ENCODE results near the gene TUBA8. TPM values are rescaled to one million over a fixed set of nuclear protein-coding genes. Genes with fewer than 3 reads are reported as not detected.
"Not testable (repeated sequence)": the region's sequence is repeated elsewhere in the genome, so short reads cannot be mapped to it uniquely, and the experiment has no call there.

The TUBA8 gene
- total RNA-seq, 1 experiment from 2014 or later, result 0.29 TPM

DNA sequence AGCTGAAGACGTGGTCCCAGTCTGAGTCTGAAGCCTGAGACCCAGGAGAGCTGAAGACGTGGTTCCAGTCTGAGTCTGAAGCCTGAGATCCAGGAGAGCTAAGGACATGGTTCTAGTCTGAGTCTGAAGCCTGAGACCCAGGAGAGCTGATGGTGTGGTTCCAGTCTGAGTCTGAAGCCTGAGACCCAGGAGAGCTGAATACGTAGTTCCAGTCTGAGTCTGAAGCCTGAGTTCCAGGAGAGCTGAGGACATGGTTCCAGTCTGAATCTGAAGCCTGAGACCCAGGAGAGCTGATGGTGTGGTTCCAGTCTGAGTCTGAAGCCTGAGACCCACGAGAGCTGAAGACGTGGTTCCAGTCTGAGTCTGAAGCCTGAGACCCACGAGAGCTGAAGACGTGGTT, 4.6 kb upstream of the TUBA8 start:
- not testable (repeated sequence) for DNase-seq (ENCODE audit: low spot score)

DNA sequence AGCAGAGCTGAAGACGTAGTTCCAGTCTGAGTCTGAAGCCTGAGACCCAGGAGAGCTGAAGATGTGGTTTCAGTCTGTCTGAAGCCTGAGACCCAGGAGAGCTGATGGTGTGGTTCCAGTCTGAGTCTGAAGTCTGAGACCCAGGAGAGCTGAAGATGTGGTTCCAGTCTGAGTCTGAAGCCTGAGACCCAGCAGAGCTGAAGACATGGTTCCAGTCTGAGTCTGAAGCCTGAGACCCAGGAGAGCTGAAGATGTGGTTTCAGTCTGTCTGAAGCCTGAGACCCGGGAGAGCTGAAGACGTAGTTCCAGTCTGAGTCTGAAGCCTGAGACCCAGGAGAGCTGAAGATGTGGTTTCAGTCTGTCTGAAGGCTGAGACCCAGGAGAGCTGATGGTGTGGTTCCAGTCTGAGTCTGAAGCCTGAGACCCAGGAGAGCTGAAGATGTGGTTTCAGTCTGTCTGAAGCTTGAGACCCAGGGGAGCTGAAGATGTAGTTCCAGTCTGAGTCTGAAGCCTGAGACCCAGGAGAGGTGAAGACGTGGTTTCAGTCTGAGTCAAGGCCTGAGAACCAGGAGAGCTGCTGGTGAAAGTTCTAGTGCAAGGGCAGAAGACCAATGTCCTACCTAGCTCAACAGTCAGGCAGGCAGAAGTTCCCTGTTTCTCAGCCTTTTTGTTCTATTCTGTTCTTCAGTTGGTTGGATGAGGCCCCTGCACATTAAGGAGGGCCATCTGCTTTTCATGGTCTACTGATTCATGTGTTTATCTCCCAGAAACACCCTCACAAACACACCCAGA, 3.9 kb upstream of the TUBA8 start:
- DNase-seq (ENCODE audit: low spot score), result not testable (repeated sequence)

DNA sequence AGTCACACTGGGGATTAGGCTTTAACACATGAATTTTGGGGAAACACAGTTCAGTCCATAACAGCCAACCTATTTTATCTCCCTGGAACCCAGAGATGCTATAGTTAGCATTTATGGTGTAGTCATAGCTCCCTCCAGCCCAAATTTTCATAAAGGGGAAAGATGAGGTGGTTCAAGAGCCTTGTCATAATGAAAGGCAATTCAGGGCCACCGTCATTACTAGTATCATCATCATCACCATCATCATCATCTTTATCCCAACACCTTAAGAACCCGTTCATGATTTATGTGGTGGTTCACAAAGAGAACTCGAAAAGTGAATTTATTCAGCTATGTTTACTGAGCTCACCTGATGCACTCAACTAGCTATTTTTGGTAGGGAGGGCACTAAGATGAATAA, 2.4 kb upstream of the TUBA8 start:
- no peak for DNase-seq (ENCODE audit: low spot score)

DNA sequence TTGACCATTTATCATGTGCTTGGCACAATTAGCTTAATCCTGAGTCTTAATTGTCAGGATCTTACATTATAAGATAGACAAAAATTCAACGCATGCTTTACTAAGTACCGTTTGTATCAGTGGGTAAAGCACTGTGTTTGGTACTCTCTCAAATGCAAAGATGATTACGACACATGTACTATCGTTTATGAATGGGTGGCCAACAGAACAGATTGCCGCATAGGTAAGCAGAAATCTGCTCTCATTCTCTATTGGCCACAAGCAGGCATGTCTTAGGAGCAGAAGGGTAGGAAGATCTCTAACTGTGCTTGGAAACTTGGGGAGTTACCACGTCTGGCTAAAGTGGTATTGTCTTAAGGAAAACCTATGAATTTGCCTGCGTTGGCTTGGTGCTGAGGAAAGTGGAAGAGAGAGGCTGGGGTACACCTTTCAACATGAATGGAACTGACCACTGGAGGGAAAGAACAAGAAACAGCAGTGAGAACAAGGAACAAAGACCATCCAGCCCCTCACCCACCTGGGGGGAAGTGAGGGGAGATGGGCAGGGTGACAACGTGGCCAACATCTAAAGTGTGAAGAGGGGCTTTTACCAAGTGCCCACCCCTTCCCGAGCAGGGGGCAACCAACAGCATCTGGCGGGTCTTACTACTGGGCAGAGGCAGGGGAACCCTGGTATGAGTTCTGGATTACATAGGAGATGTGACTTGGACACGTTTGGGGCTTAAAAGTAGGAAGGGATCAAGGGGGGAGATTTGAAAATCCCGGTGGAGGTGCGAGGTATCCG, 1.0 kb upstream of the TUBA8 start:
- DNase-seq (ENCODE audit: low spot score), result no peak

DNA sequence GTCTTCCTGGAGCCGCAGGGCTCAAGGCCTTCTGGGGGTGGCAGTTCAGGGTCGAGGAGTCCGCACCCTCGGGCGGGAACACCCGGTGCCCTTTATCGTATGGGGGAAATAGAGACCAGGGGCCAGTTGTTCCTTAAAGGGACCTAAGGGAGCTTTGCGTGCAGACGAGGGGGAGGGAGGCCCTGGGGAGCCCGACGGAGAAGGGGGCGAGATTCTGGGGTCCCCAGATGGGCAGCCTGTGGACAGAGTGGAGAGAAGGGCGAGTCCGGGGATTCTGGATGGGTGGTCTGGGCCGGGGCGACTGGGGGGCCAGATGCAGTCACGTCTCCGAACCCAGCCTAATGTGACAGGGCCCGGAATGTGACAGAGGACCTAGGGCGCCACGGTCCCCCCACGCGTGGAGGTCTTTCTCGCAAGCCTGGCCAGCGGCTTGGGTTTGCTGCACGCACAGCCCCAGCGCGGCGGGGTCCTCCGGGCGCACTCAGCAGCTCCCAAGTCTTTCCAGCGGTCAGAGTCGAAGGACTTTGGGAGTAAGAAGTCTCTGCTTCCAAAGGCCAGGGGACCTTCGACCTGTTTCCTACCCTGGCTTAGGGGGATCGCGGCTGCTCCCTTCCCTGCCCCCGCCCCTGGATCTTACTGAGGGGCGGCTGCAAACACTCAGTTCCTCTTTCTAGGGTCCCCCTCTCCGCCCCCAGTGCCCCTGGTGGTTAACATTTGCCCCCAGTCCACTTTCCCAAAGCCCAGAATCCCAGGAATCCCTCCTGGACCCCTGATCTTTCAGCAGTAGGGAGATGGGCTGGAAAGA, 547 bp downstream of the TUBA8 start:
- no peak for DNase-seq (ENCODE audit: low spot score)

DNA sequence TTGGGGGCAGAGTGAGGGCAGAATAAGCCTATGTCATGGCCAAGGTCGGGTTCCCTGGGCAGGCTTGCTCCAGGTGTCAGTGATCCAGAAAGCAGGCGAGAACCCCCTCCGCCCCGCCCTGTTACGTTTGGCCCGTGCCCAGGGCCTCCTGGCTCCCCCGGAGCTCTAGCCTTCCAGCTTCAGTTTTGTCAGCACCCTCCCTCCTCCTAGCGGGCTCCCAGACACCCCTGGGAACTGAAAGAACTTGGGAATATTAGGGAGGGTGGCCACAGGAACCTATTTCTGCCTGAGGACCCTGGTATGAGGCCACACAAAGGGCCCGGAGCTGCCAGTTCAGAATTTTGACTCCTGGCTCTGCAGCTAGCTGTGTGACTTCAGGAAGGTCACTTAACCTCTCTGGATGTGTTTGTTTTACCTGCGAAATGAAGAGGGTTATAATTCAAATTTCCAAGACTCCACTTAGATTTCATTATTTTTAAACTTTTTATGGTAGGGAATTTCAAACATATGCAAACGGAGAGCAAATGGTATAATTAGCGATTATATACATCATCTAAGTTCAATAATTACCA, 1.2 kb downstream of the TUBA8 start:
- no peak for DNase-seq (ENCODE audit: low spot score)

DNA sequence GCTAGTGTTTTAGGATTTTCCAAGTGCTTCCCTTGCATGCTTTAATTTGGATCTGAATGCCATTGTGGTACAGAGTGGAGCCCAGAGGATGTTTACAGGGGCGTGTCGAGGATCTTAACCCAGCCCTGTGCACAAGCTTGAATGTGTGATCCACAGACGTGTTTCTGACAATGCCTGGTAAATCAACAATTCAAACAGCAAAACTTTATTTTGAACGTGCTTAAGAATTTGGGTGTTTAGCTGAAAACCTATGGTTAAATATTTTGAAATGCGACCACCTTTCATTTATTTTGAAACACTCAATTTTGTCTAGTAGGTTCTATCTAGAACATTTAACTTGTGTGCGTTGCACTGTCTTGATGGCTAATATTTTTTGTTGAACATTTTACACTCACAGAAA, 1.8 kb downstream of the TUBA8 start:
- DNase-seq (ENCODE audit: low spot score), result no peak

DNA sequence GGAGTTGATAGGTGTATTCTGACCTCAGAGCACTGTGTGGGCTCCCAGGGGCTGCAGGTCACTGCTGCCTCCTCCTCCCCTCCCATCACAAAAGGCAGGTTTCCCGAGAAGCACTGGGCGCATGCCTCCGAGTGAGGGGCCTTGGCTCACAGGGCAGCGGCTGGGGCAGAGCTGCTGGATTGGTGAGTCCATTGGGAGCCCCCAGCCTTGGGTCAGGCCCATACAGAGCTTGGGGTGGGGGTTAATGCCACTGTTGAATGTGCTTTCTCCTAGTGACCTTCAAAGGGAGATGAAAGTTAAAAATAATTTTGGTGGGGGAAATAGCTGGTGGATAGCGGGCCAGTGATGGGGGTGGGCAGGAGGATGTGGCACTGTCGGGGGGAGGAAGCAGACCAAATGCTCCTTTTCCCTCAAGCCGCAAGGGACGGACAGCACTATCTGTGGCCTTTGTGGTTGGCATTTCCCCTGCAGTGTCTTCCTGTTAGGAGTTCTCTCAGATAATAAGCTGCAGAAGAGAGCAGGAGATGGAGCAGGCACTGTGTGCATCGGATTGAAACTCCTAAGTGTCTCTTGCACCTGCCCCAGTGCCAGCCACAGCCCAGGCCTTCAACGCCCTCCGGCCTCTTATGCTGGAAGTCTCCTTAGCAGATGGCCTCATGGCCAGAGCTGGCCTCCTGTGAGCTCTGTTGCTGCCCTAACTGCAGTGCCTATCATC, 3.2 kb downstream of the TUBA8 start:
- DNase-seq (ENCODE audit: low spot score), result no peak

DNA sequence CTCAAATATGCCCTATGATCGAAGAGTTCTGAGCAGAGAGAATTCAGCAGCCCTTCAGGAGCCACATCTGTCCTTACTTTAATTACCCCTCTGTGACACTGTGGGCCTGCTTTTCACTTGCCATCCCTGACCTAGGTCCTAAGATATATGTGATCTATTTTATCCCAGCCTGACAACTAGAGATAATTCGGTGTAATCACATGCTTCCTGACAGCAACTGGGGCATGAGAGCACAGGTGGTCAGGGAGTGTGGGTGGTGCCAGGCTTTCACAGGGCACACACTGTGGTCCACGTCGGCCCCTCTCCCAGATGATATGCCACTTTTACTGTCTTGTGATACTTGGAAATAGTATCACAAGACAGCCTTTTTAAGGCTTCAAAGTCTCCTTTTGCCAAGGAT, 3.9 kb downstream of the TUBA8 start:
- no peak for DNase-seq (ENCODE audit: low spot score)

DNA sequence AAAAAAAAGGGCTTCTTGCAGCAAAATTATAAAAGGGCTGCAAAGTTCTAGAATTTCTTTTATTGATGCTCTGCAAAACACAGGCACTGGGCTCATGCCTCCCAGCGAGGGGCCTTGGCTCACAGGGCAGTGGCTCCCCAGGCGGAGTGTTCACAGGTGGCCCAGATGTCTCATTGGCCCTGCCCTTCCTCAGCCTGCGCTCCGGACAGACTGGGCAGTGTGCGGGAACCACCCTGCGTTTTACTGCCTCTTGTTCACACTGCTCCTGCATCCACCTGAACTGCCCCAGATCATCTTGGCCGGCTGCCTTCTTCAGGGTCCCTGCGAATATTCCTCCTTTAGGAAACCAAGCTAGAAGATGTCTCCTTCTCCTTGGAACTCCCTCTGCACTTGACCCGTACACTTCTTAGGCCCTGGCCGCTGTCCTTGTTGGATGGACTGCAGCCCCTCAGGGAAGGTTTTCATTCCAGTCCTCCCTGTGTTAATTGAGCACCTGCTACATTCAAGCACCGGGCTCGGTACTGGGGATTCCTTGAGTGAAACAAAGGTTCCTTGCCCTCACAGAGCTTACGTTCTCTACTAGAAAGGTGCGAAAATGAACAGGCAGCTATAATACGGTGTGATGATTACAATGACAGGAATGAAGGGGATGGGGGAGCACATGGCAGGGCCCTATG, 4.5 kb downstream of the TUBA8 start:
- DNase-seq (ENCODE audit: low spot score), result no peak

DNA sequence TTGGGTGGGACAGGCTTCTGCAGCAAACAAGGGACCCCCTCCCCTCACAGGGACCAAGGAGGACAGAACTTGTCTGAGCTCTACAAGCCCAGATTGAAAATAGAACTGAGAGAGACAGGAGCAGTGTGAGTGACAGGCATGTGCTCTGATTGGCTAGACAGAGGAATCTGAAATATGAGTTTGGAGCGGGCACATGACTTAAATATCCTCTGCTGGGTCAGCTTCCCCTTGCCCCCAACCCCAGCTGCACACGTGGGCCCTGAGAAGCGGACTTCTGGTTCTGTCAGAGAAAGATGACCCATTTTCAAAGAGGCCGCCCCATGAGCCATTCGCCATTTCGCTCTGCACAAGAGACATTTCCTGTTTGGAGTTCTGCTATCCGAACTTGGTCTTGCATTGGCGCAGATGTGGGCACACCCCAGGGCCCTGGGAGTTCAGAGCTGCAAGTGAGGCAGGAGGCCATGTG, 5.3 kb downstream of the TUBA8 start:
- DNase-seq (ENCODE audit: low spot score), result no peak

DNA sequence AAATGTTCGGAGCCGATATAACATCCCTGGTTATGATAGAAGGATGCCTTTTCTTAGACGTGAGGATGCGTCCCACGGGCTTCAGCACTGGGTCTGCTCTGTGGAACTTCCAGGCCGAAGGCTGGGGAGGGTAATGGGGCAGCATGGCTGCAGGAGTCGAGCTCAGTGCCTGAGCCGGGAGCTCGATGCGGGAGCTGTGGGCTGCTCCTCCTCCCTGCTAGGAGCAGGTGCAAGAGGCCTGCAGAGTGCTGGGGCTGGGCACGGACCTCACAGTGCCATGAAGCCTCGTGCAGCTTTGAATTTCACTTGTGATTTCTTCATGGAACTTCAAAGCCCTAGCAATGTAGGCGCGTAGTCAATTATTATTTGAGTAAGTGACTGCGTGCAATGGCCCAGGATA, 6.0 kb downstream of the TUBA8 start:
- no peak for DNase-seq (ENCODE audit: low spot score)

DNA sequence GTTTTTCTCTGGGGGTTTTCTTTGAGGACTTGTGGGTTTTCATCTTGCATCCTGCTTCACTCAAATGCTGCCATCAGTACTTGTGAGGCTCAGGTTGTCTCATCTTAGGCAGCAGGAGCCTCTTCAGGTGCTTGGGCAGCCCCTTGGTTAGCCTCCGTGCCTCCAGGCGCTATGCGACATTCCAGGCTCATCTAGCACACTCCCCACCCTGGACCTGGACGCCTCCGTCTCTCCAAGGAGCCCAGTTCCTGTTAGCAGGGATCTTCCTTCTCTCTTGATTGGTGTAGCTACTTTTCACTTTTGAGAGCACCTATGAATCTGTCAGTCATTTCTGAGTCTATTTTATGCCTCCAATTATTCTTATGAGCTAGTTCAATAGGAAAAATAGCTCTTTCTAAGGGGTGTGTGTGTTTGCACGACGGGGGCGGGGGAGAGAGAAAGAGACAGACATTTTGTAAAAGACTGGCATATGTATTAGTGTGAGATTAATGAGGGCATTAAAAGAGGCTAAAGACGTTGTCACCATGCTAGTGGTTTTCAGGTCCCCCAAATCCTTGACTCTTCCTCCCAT, 7.8 kb downstream of the TUBA8 start:
- no peak for DNase-seq (ENCODE audit: low spot score)

DNA sequence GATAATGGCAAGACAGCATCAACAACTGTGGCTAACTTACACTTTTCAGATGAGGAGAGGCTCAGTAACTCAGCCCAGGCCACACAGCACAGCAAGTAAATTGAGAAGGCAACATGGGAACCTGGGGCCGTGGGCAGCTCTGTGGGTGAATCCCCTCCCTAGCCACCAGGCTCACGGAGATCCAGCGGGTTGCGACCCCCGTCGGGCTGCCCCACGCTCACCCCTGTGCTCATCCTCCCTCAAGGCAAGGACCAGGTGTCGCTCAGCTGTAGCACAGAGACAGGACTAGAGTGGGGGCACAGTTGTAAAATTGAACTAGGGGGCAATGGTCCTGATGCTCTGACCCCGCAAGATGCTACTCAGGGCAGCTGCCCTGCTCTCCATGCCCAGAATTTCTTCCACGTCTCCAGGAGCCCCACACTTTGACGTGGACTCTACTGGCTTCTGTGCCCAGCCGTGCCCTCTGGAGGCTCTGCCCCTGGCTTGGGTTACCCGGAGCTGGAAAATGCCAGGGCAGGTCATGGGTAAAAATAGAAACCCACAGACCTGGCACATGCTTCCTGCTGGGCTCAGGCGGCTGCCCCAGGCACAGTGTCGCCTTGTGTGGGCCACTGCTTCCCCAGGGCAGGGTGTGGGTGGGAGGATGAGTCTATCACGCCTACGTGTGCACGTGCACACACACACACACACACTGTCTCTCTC, 9.0 kb downstream of the TUBA8 start:
- DNase-seq (ENCODE audit: low spot score), result peak; percentile 8

DNA sequence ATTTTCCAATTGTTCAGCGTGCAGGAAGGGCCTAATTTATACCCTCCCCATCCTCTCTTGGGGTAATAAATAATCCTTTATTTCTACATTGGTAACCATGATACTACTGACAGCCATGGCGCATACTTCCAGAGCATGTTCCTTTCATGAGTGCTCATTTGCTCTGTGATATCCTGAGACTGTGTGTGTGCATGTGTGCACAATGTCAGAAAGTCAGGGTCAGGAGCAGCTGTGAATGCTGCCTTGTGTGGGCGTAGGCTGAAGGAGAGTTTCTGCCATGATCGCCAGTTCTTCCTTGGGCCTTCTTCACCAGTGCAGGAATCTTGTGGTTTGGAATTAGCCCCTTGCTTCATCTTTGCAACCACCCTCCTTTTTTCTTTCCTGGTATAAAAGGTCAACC, 10.2 kb downstream of the TUBA8 start:
- DNase-seq (ENCODE audit: low spot score), result no peak

DNA sequence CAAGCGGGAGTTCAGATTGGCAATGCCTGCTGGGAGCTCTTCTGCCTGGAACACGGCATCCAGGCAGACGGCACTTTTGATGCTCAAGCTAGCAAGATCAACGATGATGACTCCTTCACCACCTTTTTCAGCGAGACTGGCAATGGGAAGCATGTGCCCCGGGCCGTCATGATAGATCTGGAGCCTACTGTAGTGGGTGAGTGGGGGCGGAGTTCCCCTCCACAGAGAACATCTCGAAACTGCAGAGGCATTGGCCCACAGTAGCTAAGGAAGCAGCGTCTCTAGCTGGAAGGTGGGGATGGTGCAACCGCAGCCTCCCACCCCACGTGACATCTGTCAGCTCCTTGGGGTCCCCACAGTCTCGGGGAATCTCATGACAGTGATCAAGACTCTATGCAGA, 10.9 kb downstream of the TUBA8 start:
- no peak for DNase-seq (ENCODE audit: low spot score)

DNA sequence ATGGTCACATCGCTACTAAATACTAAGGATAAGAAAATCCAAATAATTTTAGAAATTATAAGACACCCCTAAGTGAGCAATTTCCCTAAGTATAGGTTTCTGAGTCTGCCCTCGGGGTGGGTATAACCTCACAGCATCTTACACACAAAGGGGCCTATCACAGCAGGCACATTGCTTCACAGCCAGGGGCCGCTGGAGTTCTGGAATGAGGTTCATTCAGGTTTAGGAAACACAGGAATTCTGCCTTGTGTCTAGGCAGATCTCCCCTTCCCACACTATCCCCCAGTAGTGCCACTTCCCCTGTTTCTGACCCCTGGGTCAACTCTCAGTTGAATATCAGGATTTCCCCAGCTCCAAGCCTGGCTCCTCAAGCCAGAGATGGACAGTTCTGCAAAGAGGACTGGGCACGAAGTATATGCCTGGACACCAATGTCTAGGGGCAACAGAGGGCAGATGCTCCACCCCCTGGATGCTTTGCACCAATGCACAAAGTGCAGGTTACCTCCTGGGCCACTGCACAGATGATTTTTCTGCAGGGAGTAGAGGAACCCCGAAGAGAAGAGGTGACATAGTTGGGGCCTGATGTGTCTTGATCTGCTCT, 11.4 kb downstream of the TUBA8 start:
- no peak for DNase-seq (ENCODE audit: low spot score)

DNA sequence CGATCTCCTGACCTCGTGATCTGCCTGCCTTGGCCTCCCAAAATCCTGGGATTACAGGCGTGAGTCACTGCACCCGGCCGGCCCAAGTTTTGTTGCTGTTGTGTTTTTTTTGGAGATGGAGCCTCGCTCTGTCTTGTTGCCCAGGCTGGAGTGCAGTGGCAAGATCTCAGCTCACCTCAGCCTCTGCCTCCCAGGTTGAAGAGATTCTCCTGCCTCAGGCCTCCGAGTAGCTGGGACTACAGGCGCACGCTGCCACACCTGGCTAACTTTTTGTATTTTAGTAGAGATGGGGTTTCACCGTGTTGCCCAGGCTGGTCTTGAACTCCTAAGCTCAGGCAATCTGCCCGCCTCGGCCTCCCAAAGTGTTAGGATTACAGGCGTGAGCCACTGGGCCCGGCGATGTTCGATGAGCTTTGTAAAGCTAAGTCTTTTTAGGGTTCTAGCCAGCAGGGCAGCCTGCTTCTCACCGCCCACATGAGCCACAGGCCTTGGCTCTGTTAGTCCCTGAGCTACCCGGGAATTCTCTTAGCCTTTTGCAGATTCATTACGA, 12.9 kb downstream of the TUBA8 start:
- DNase-seq (ENCODE audit: low spot score), result not testable (repeated sequence)

DNA sequence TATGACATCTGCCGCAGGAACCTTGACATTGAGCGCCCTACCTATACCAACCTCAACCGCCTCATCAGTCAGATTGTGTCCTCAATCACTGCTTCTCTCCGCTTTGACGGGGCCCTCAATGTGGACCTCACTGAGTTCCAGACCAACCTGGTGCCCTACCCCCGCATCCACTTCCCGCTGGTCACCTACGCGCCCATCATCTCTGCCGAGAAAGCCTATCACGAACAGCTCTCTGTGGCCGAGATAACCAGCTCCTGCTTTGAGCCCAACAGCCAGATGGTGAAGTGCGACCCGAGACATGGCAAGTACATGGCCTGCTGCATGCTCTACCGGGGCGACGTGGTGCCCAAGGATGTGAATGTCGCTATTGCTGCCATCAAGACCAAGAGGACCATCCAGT, 16.0 kb downstream of the TUBA8 start:
- no peak for DNase-seq (ENCODE audit: low spot score)

All from A172 (cell line).